ENCODE measurements around the gene MRPL23.

The MRPL23 gene

GRCh38 chr11:1921574-1922141, 25.5 kb upstream of the MRPL23 start:
- DNase-seq, result no peak

- DNase-seq, result no peak
Measured at GRCh38 chr11:1922481-1923081, 24.6 kb upstream of the MRPL23 start.

- DNase-seq, result no peak
Measured at GRCh38 chr11:1923201-1923956, 23.8 kb upstream of the MRPL23 start.

GRCh38 chr11:1924181-1924580, 23.0 kb upstream of the MRPL23 start:
- no peak for DNase-seq

GRCh38 chr11:1924646-1925372, 22.3 kb upstream of the MRPL23 start:
- DNase-seq, result no peak

- no peak for DNase-seq
Measured at GRCh38 chr11:1925373-1926155, 21.6 kb upstream of the MRPL23 start.

GRCh38 chr11:1926156-1927025, 20.7 kb upstream of the MRPL23 start:
- DNase-seq, result no peak

GRCh38 chr11:1927026-1927847, 19.9 kb upstream of the MRPL23 start:
- no peak for DNase-seq

- no peak for DNase-seq
Measured at GRCh38 chr11:1927848-1928469, 19.2 kb upstream of the MRPL23 start.

GRCh38 chr11:1928470-1928890, 18.7 kb upstream of the MRPL23 start:
- DNase-seq, result no peak

- no peak for DNase-seq
Measured at GRCh38 chr11:1928891-1929541, 18.1 kb upstream of the MRPL23 start.

- DNase-seq, result no peak
Measured at GRCh38 chr11:1929621-1930461, 17.3 kb upstream of the MRPL23 start.

- no peak for DNase-seq
Measured at GRCh38 chr11:1930462-1930830, 16.7 kb upstream of the MRPL23 start.

- no peak for DNase-seq
Measured at GRCh38 chr11:1931341-1932104, 15.6 kb upstream of the MRPL23 start.

- DNase-seq, result no peak
Measured at GRCh38 chr11:1932105-1932480, 15.0 kb upstream of the MRPL23 start.

GRCh38 chr11:1932681-1933080, 14.5 kb upstream of the MRPL23 start:
- no peak for DNase-seq

- DNase-seq, result no peak
Measured at GRCh38 chr11:1933416-1934334, 13.5 kb upstream of the MRPL23 start.

All from NCI-H510A treated with DMSO at 0.1 percent for 48 hours (cell line).